Loucy (cell line): Measurements from ENCODE around the gene CTNS.

Experiments
- H2AFZ ChIP-seq: fragments of 200-600 bp; sonication (generic); 2 replicates; pipeline ENCODE4 v1.6.0; 2016; ENCODE audit warnings: antibody characterized with exemption, mild to moderate bottlenecking, low read length, moderate library complexity
- H3F3A ChIP-seq: fragments of 200-600 bp; 2 replicates; pipeline ENCODE4 v1.6.0; 2016; ENCODE audit warnings: antibody characterized with exemption, low read depth, mild to moderate bottlenecking
- H3K27me3 ChIP-seq: fragments of 200-600 bp; sonication (generic); 2 replicates; pipeline ENCODE4 v1.6.1; 2014; ENCODE audit warnings: low read length, mild to moderate bottlenecking; ENCODE audit not compliant: insufficient read depth, poor library complexity, severe bottlenecking
- H3K36me3 ChIP-seq: fragments of 200-600 bp; sonication (generic); 2 replicates; pipeline ENCODE4 v1.6.1; 2016; ENCODE audit warnings: low read length; ENCODE audit not compliant: insufficient read depth
- H3K4me1 ChIP-seq: fragments of 200-600 bp; sonication (generic); 2 replicates; pipeline ENCODE4 v1.5.1; 2014; ENCODE audit warnings: low read length, mild to moderate bottlenecking; ENCODE audit not compliant: insufficient read depth, poor library complexity, severe bottlenecking
- H3K4me2 ChIP-seq: fragments of 200-600 bp; sonication (generic); 2 replicates; pipeline ENCODE4 v1.6.0; 2014; ENCODE audit warnings: antibody characterized with exemption, low read length, low read depth, mild to moderate bottlenecking; ENCODE audit not compliant: poor library complexity, severe bottlenecking
- H3K4me3 ChIP-seq: fragments of 200-600 bp; sonication (generic); 2 replicates; pipeline ENCODE4 v1.5.1; 2014; ENCODE audit warnings: low read length, mild to moderate bottlenecking, mixed read lengths; ENCODE audit not compliant: poor library complexity, severe bottlenecking
- H3K79me2 ChIP-seq: fragments of 200-600 bp; sonication (generic); 2 replicates; pipeline ENCODE4 v1.6.1; 2014; ENCODE audit warnings: low read length; ENCODE audit not compliant: insufficient read depth
- H3K9ac ChIP-seq: fragments of 200-600 bp; sonication (generic); 2 replicates; pipeline ENCODE4 v1.6.0; 2014; ENCODE audit warnings: mild to moderate bottlenecking, low read depth, low read length, moderate library complexity; ENCODE audit not compliant: poor library complexity, severe bottlenecking
- H3K9me2 ChIP-seq: fragments of 200-600 bp; sonication (generic); replicated peaks from 2 replicates; pipeline ENCODE4 v1.6.1; 2016; ENCODE audit warnings: low read depth, low read length, mixed read lengths
- H3K9me3 ChIP-seq: fragments of 200-600 bp; sonication (generic); 2 replicates; pipeline ENCODE4 v1.6.1; 2014; ENCODE audit warnings: mild to moderate bottlenecking, antibody characterized with exemption, low read length, low read depth; ENCODE audit not compliant: insufficient read depth
- H4K20me1 ChIP-seq: fragments of 200-600 bp; sonication (generic); 2 replicates; pipeline ENCODE4 v1.6.0; 2014; ENCODE audit warnings: antibody characterized with exemption, low read length, mild to moderate bottlenecking; ENCODE audit not compliant: insufficient read depth, poor library complexity, severe bottlenecking
- EZH2phosphoT487 ChIP-seq: fragments of 200-600 bp; IDR thresholded peaks from 2 replicates; pipeline ENCODE4 v1.6.1; 2018; ENCODE audit warnings: antibody characterized with exemption, mild to moderate bottlenecking, moderate library complexity, borderline replicate concordance
- TF ChIP-seq, protein P1 (sequence below): fragments of 200-600 bp; sonication (generic); conservative IDR thresholded peaks from 2 replicates; pipeline ENCODE4 v1.5.1; 2014; ENCODE audit warnings: mild to moderate bottlenecking, antibody characterized with exemption, low read length

The CTNS gene

DNA sequence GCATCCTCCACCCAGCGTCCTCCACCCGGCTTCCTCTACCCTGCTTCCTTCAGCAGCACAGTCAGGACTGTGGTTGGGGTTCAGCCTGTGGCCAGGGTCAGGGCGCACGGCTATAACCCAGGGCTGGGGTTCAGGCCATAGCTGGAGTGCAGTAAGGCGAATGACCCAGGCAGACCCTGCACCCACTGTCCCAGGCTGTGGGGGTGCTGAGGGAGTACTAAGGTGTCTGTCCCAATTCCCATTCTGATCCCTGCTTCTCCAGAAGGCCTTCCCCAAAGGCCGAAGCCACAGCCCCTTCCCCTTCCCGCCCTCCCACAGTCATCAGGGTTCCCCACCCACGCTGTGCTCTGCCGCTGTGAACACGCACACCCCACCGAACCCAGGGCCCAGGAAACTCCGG is 44.5 kb downstream of the CTNS start:
- no peaks in the 10 kb centered on the region for H3K4me1 ChIP-seq
- TF ChIP-seq EZH2phosphoT487: no peak
- H3F3A ChIP-seq: no peaks in the 10 kb centered on the region
- H3K9me3 ChIP-seq: no peaks in the 10 kb centered on the region
- H2AFZ ChIP-seq: no peak overlapping the region
- H3K79me2 ChIP-seq: no peaks in the 10 kb centered on the region
- no peak overlapping the region for H3K4me3 ChIP-seq
- no peak overlapping the region for H3K4me2 ChIP-seq
- no peaks in the 10 kb centered on the region for H4K20me1 ChIP-seq
- H3K36me3 ChIP-seq: peaks cover 5% of the 10 kb centered on the region; the same call in 1 of the 2 replicates
- H3K9ac ChIP-seq: no peak overlapping the region
- H3K27me3 ChIP-seq: no peaks in the 10 kb centered on the region
- no peaks in the 10 kb centered on the region for H3K9me2 ChIP-seq

DNA sequence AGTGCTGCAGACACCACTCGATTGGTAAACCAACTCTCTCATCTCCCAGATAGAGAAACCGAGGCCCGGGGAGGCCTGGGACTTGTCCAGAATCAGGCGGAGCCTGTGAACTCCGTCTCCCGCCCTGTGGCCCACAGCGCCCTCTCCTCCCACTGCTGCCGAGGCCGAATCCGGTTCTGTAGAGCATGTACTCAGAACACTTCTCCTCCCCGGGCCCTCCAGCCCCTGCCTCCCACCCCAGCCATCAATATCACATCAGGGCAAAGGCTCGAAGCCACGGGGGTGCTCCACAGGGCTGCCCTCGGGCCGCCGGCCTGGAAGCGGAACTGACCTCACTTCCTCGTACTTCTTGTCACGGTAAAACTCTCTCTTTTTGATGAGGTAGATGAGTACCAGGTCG is 45.0 kb downstream of the CTNS start:
- TF ChIP-seq, protein P1, sequence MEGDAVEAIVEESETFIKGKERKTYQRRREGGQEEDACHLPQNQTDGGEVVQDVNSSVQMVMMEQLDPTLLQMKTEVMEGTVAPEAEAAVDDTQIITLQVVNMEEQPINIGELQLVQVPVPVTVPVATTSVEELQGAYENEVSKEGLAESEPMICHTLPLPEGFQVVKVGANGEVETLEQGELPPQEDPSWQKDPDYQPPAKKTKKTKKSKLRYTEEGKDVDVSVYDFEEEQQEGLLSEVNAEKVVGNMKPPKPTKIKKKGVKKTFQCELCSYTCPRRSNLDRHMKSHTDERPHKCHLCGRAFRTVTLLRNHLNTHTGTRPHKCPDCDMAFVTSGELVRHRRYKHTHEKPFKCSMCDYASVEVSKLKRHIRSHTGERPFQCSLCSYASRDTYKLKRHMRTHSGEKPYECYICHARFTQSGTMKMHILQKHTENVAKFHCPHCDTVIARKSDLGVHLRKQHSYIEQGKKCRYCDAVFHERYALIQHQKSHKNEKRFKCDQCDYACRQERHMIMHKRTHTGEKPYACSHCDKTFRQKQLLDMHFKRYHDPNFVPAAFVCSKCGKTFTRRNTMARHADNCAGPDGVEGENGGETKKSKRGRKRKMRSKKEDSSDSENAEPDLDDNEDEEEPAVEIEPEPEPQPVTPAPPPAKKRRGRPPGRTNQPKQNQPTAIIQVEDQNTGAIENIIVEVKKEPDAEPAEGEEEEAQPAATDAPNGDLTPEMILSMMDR: no peak
- TF ChIP-seq EZH2phosphoT487: no peak
- no peak overlapping the region for H2AFZ ChIP-seq

DNA sequence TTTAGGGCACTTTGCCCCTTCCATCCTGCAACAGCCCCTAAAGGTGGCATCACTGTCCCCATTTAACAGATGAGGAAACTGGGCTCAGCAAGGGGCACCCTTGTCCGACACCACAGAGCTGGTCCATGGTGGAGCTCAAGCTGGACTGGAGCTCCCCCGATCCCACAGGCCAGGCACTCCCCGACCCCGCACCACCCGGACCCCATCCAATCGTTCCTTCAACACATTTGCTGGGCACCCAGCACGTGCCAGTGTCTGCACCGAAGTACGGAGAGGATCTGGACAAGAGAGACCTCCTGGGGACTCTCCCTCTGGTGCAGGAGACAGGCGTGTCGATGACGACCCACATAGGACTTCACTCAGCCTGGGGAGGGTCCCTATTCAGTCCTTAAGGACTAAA is 45.5 kb downstream of the CTNS start:
- no peak overlapping the region for H3K9ac ChIP-seq
- H3K9me3 ChIP-seq: no peaks in the 10 kb centered on the region
- H4K20me1 ChIP-seq: no peaks in the 10 kb centered on the region
- no peak overlapping the region for H3K4me2 ChIP-seq
- peaks cover 5% of the 10 kb centered on the region; the same call in 1 of the 2 replicates for H3K36me3 ChIP-seq
- H3K27me3 ChIP-seq: no peaks in the 10 kb centered on the region
- H3K79me2 ChIP-seq: no peaks in the 10 kb centered on the region
- no peaks in the 10 kb centered on the region for H3K4me1 ChIP-seq
- no peaks in the 10 kb centered on the region for H3F3A ChIP-seq
- H2AFZ ChIP-seq: no peak overlapping the region
- no peak overlapping the region for H3K4me3 ChIP-seq
- TF ChIP-seq EZH2phosphoT487: no peak
- TF ChIP-seq, protein P1: no peak
- H3K9me2 ChIP-seq: no peaks in the 10 kb centered on the region

More for the DNA sequence above, 45.0 kb downstream of the CTNS start:
- H3K9me3 ChIP-seq: no peaks in the 10 kb centered on the region
- H3K4me2 ChIP-seq: no peak overlapping the region
- H3K27me3 ChIP-seq: no peaks in the 10 kb centered on the region
- no peaks in the 10 kb centered on the region for H3F3A ChIP-seq
- no peaks in the 10 kb centered on the region for H3K9me2 ChIP-seq
- H3K36me3 ChIP-seq: peaks cover 5% of the 10 kb centered on the region; the same call in 1 of the 2 replicates
- no peaks in the 10 kb centered on the region for H3K79me2 ChIP-seq
- no peaks in the 10 kb centered on the region for H3K4me1 ChIP-seq
- H4K20me1 ChIP-seq: no peaks in the 10 kb centered on the region
- H3K4me3 ChIP-seq: no peak overlapping the region
- no peak overlapping the region for H3K9ac ChIP-seq

DNA sequence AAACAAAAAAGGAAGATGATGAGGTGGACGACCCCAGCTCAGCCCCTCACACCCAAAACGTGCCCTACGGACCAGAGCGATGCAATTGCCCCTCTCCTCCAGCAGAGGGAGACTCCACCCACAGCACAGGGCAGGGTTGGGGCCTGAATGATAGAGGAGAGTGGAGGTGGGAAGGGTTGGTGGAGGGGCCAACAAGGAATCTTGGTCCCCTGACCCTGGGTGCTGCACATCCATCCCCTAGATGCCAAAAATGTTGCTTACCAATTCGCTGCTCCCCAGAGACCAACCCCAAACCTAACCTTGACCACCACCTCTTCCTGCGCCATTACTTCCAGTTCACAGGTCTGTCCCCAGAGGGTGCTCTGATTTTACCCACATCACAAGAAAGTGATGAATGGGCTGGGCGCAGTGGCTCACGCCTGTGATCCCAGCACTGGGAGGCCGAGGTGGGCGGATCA is 46.5 kb downstream of the CTNS start:
- no peaks in the 10 kb centered on the region for H3K9me3 ChIP-seq
- no peak overlapping the region for H2AFZ ChIP-seq
- no peaks in the 10 kb centered on the region for H3F3A ChIP-seq
- no peaks in the 10 kb centered on the region for H3K27me3 ChIP-seq
- H3K36me3 ChIP-seq: peaks cover 5% of the 10 kb centered on the region; the same call in 1 of the 2 replicates
- H3K4me3 ChIP-seq: no peak overlapping the region
- H3K79me2 ChIP-seq: no peaks in the 10 kb centered on the region
- no peak overlapping the region for H3K9ac ChIP-seq
- H3K9me2 ChIP-seq: no peaks in the 10 kb centered on the region
- H4K20me1 ChIP-seq: peaks cover under 1% of the 10 kb centered on the region
- TF ChIP-seq, protein P1: peak; percentile 98
- no peak for TF ChIP-seq EZH2phosphoT487
- no peaks in the 10 kb centered on the region for H3K4me1 ChIP-seq
- no peak overlapping the region for H3K4me2 ChIP-seq
